ENCODE measurements around the gene DRC1. TPM values are rescaled to one million over a fixed set of nuclear protein-coding genes. Genes with fewer than 3 reads are reported as not detected.

The DRC1 gene
- total and polyA plus RNA-seq, 2 of the 13 experiments (the other 11 are each of a cell fraction or from before 2014, with no cell fraction given): 0.07 TPM; not detected in 1

- intact Hi-C loops (cut with micrococcal nuclease; ENCODE audit: unreplicated experiment): no loop called here
- Histone ChIP-seq H3K4me1 (ENCODE audit: insufficient read depth, low read length) (no peaks in the 10 kb centered on the region), H3K27ac (ENCODE audit: extremely low read length, insufficient read depth, low read length) (no peak overlapping the region), H3K9me3 (ENCODE audit: low read length) (no peaks in the 10 kb centered on the region), H3K27me3 (ENCODE audit: control insufficient read depth in 1 of 2, insufficient read depth in 2 of 2, low read length in 2 of 2) (peaks cover 2 to 3% of the 10 kb centered on the region in 2 experiments; a peak in 2 of 5 replicates), H3K79me2 (ENCODE audit: insufficient read depth, low read length) (no peaks in the 10 kb centered on the region), H4K20me1 (ENCODE audit: insufficient read depth, low read length) (no peaks in the 10 kb centered on the region), H3K4me2 (ENCODE audit: low read depth, low read length) (no peak overlapping the region), H3K36me3 (replicated peaks in 1 of 2; ENCODE audit: control insufficient read depth in 1 of 2, insufficient read depth in 2 of 2, low read length in 2 of 2) (no peaks in the 10 kb centered on the region), H3K4me3 (replicated peaks in 1 of 3; ENCODE audit: insufficient read depth in 1 of 3, low read depth in 2 of 3, low read length in 3 of 3) (no peak overlapping the region), H2AFZ (ENCODE audit: low read length) (no peak overlapping the region), H3K9ac (ENCODE audit: insufficient read depth, low read depth, low read length) (no peak overlapping the region)
- ATAC-seq (no peak), DNase-seq (ENCODE audit: low spot score) (no peak), FAIRE-seq (no peak)
- ChIA-PET POLR2A (interaction anchor here (1.3 kb wide), 1 partner anchor 27 kb away, joined by 3 read pairs; no protein-coding TSS in a partner anchor), CTCF (ENCODE audit: low intra/inter-chr PET ratio, low total read pairs) (no interaction called here)
- WGBS (ENCODE audit: low lambda C conversion rate): 2% methylated on average over 2 of the region's 2 CpGs
- in situ Hi-C loops (cut with HindIII; ENCODE audit: extremely low pct_ligation_motif_present, low pct_unique_long_range_greater_than_20kb): no loop called here
- no TSS peak for BruUV-seq (replicated peaks)
- TF ChIP-seq ZNF30 (CRISPR knock-in tag; IDR thresholded peaks at IDR 0.05) (no peak), ZUFSP (CRISPR knock-in tag; IDR thresholded peaks at IDR 0.05; ENCODE audit: borderline replicate concordance) (no peak), ZNF549 (CRISPR knock-in tag; IDR thresholded peaks at IDR 0.05) (no peak), HIC2 (CRISPR knock-in tag; IDR thresholded peaks at IDR 0.05; ENCODE audit: low read depth) (no peak), MZF1 (CRISPR knock-in tag; IDR thresholded peaks at IDR 0.05; ENCODE audit: borderline replicate concordance) (no peak), MAZ (IDR thresholded peaks at IDR 0.05; ENCODE audit: borderline replicate concordance, low read depth, low read length) (no peak), MAZ (CRISPR knock-in tag; IDR thresholded peaks at IDR 0.05; ENCODE audit: low read depth) (no peak), PAF1 (CRISPR knock-in tag; IDR thresholded peaks at IDR 0.05) (no peak), KMT2A (CRISPR knock-in tag; IDR thresholded peaks at IDR 0.05) (no peak), CEBPZ (IDR thresholded peaks at IDR 0.05; ENCODE audit: low read length) (no peak), SNAPC5 (CRISPR knock-in tag; IDR thresholded peaks at IDR 0.05; ENCODE audit: borderline replicate concordance) (no peak), ZBTB10 (CRISPR knock-in tag; IDR thresholded peaks at IDR 0.05; ENCODE audit: borderline replicate concordance) (no peak)
Measured at GRCh38 chr2:26432859-26433258, 31.1 kb downstream of the DRC1 start.
